ENCODE results near the gene DENND1A. TPM values are rescaled to one million over a fixed set of nuclear protein-coding genes. Genes with fewer than 3 reads are reported as not detected.

The DENND1A gene
- total and polyA plus RNA-seq, 2 donors from 2014 or later = 16.3 to 19.6 TPM

GRCh38 chr9:123689701-123690428 lies 240.1 kb downstream of the DENND1A start:
- no peaks in the 10 kb centered on the region for H3K36me3 ChIP-seq (ENCODE audit: control insufficient read depth in 2 of 3, insufficient read depth in 3 of 3, low read length in 3 of 3)
- no peak overlapping the region for H3K4me3 ChIP-seq (ENCODE audit: low read length in 3 of 3)
- no peaks in the 10 kb centered on the region for H3K27me3 ChIP-seq (ENCODE audit: control insufficient read depth, insufficient read depth, low read length)
- FAIRE-seq (no peak), DNase-seq (no peak)
- H3K27ac ChIP-seq (ENCODE audit: low read depth in 2 of 2, low read length in 2 of 2) = no peak overlapping the region
- intact Hi-C loops (cut with DNase I) = no loop called here
- H3K4me1 ChIP-seq (ENCODE audit: control insufficient read depth in 2 of 3, insufficient read depth in 2 of 3, low read depth in 1 of 3, low read length in 3 of 3) = peaks cover 0 to 28% (median 6%) of the 10 kb centered on the region in 3 donors
- H3K9ac ChIP-seq (ENCODE audit: low read length in 3 of 3) = no peak overlapping the region
- TF ChIP-seq, protein P1, sequence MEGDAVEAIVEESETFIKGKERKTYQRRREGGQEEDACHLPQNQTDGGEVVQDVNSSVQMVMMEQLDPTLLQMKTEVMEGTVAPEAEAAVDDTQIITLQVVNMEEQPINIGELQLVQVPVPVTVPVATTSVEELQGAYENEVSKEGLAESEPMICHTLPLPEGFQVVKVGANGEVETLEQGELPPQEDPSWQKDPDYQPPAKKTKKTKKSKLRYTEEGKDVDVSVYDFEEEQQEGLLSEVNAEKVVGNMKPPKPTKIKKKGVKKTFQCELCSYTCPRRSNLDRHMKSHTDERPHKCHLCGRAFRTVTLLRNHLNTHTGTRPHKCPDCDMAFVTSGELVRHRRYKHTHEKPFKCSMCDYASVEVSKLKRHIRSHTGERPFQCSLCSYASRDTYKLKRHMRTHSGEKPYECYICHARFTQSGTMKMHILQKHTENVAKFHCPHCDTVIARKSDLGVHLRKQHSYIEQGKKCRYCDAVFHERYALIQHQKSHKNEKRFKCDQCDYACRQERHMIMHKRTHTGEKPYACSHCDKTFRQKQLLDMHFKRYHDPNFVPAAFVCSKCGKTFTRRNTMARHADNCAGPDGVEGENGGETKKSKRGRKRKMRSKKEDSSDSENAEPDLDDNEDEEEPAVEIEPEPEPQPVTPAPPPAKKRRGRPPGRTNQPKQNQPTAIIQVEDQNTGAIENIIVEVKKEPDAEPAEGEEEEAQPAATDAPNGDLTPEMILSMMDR (IDR thresholded peaks at IDR 0.05; ENCODE audit: borderline replicate concordance, extremely low read depth, insufficient read depth) = no peak
- H3K9me3 ChIP-seq (ENCODE audit: control insufficient read depth in 2 of 3, insufficient read depth in 1 of 3, low read length in 3 of 3) = no peaks in the 10 kb centered on the region

DNA sequence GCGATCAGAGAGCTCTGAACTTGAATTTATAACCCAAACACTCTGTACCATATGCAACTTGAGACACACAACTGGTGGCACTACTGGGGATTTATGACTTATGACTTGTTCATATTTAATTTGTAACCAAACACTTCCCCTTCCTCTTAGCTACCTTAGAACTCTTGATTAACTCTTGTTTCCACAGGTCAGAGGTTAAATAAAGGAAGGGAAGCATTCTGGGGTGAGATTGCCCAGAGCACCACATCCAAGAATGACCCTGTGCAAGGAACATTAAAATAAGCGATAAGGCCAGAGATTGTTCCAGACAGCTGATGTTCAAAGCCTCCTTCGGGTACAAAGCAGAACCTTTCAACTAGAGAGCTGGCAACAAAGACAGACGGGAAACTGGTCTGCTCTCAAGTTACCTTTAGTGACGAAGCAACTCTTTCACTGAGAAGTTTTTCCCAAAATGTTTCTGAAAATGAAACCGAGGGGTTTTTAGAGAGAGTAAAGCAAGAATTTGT lies 242.6 kb downstream of the DENND1A start:
- Histone ChIP-seq H3K4me1 (ENCODE audit: control insufficient read depth in 2 of 3, insufficient read depth in 2 of 3, low read depth in 1 of 3, low read length in 3 of 3) (peaks cover 0 to 28% (median 9%) of the 10 kb centered on the region in 3 donors), H3K4me3 (ENCODE audit: low read length in 3 of 3) (no peak overlapping the region), H3K9me3 (ENCODE audit: control insufficient read depth in 2 of 3, insufficient read depth in 1 of 3, low read length in 3 of 3) (no peaks in the 10 kb centered on the region), H3K27ac (ENCODE audit: low read depth in 2 of 2, low read length in 2 of 2) (peak overlapping the region in 1 of 2 donors; percentile 51), H3K36me3 (ENCODE audit: control insufficient read depth in 2 of 3, insufficient read depth in 3 of 3, low read length in 3 of 3) (no peaks in the 10 kb centered on the region), H3K27me3 (ENCODE audit: control insufficient read depth, insufficient read depth, low read length) (no peaks in the 10 kb centered on the region), H3K9ac (ENCODE audit: low read length in 3 of 3) (no peak overlapping the region)
- FAIRE-seq = no peak
- peak in 4 of 5 donors; percentile 47 to 88 (median 70) for DNase-seq
- TF ChIP-seq, protein P1 (IDR thresholded peaks at IDR 0.05; ENCODE audit: borderline replicate concordance, extremely low read depth, insufficient read depth) = no peak
- intact Hi-C loops (cut with DNase I) = no loop called here

GRCh38 chr9:123686829-123687192 lies 243.1 kb downstream of the DENND1A start:
- H3K27me3 ChIP-seq (ENCODE audit: control insufficient read depth, insufficient read depth, low read length) = no peaks in the 10 kb centered on the region
- H3K9ac ChIP-seq (ENCODE audit: low read length in 3 of 3) = peak overlapping the region in 1 of 3 donors; percentile 13
- FAIRE-seq = no peak
- intact Hi-C loops (cut with DNase I) = no loop called here
- H3K36me3 ChIP-seq (ENCODE audit: control insufficient read depth in 2 of 3, insufficient read depth in 3 of 3, low read length in 3 of 3) = no peaks in the 10 kb centered on the region
- no peaks in the 10 kb centered on the region for H3K9me3 ChIP-seq (ENCODE audit: control insufficient read depth in 2 of 3, insufficient read depth in 1 of 3, low read length in 3 of 3)
- H3K4me3 ChIP-seq (ENCODE audit: low read length in 3 of 3) = no peak overlapping the region
- TF ChIP-seq, protein P1 (IDR thresholded peaks at IDR 0.05; ENCODE audit: borderline replicate concordance, extremely low read depth, insufficient read depth) = no peak
- H3K27ac ChIP-seq (ENCODE audit: low read depth in 2 of 2, low read length in 2 of 2) = peak overlapping the region; percentile 43 to 51
- H3K4me1 ChIP-seq (ENCODE audit: control insufficient read depth in 2 of 3, insufficient read depth in 2 of 3, low read depth in 1 of 3, low read length in 3 of 3) = peaks cover 0 to 28% (median 9%) of the 10 kb centered on the region in 3 donors
- peak in 2 of 5 donors; percentile 59 to 75 for DNase-seq

Measured in kidney (tissue), 14 donors.